Measurements from ENCODE around the gene UBALD1. TPM values are rescaled to one million over a fixed set of nuclear protein-coding genes. Genes with fewer than 3 reads are reported as not detected.
"Not testable (repeated sequence)": the region's sequence is repeated elsewhere in the genome, so short reads cannot be mapped to it uniquely, and the experiment has no call there.

The UBALD1 gene
- total and polyA plus RNA-seq, 9 of the 15 experiments (the other 6 are each of a cell fraction or from before 2014, with no cell fraction given), result 1.3 to 38.0 (median 6.2) TPM; not detected in 2

DNA sequence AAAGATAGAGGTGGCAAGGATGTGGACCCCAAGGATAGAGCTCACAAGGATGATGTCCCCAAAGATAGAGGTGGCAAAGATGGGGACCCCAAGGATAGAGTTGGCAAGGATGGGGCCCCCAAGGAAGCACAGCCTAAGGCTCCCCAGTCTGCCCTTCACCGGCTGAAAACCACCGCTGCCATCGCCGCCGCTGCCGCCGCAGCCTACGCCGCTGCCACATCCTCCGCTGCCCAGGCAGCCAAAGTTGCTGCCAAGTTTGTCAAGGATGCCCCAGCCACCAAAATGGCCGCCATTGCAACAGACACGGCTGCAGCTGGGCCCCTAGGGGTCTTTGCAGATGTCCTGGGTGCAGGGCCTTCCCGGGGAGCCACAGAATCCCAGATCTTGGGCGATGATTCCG is 38.7 kb downstream of the UBALD1 start (continued):
- TF ChIP-seq, protein P1, sequence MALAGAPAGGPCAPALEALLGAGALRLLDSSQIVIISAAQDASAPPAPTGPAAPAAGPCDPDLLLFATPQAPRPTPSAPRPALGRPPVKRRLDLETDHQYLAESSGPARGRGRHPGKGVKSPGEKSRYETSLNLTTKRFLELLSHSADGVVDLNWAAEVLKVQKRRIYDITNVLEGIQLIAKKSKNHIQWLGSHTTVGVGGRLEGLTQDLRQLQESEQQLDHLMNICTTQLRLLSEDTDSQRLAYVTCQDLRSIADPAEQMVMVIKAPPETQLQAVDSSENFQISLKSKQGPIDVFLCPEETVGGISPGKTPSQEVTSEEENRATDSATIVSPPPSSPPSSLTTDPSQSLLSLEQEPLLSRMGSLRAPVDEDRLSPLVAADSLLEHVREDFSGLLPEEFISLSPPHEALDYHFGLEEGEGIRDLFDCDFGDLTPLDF (CRISPR knock-in tag; IDR thresholded peaks at IDR 0.05), result no peak
- TF ChIP-seq KHSRP (IDR thresholded peaks at IDR 0.05) (no peak), ZNF707 (CRISPR knock-in tag; conservative IDR thresholded peaks at IDR 0.05) (no peak)
- TF ChIP-seq, protein P2, sequence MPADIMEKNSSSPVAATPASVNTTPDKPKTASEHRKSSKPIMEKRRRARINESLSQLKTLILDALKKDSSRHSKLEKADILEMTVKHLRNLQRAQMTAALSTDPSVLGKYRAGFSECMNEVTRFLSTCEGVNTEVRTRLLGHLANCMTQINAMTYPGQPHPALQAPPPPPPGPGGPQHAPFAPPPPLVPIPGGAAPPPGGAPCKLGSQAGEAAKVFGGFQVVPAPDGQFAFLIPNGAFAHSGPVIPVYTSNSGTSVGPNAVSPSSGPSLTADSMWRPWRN (IDR thresholded peaks at IDR 0.05; ENCODE audit: low read depth), result no peak

DNA sequence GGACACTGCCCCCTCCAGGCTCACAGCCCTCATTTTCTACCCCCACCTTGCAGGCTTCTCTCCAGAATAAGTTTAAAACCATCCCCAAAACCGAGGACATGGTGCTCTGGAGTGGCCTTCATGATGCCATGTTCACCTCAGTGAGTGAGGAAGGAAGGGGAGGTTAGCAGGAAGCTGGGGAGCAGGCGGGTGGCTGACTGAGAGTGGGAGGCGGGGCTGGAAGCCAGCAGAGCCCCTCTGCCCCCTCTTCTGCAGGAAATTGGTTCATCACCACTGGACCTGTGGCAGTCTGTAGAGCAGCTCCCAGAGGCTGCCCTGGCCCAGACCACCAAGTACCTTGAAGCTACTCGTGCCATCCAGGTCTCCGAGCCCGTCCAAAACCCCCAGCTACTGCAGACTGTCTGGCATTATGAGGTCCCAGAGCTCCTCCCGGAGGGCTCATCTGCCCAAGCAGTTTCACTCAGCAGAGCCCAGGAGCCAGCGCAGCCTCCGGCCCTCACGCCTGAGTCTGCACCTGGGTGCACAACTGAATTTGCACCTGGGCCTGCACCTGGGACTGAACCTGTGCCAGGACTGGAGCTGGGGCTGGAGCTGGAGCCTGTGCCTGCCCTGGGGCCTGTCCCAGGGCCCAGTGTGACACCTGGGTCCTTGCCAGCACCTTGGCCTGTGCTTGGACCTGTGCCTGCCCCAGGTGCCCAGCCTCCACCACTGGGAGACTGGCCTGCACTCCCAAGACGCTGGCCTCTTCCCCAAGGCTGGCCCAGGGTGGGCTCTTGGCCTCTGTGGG is 39.6 kb downstream of the UBALD1 start:
- ATAC-seq, result peak; percentile 49
- ChIA-PET POLR2A (interaction anchor here (0.7 to 0.9 kb wide), 2 partner anchors 10 to 63 kb away, joined by 3 read pairs; no protein-coding TSS in a partner anchor), CTCF (ENCODE audit: low intra/inter-chr PET ratio) (no interaction called here)
- no peak for FAIRE-seq
- TF ChIP-seq, protein P3, sequence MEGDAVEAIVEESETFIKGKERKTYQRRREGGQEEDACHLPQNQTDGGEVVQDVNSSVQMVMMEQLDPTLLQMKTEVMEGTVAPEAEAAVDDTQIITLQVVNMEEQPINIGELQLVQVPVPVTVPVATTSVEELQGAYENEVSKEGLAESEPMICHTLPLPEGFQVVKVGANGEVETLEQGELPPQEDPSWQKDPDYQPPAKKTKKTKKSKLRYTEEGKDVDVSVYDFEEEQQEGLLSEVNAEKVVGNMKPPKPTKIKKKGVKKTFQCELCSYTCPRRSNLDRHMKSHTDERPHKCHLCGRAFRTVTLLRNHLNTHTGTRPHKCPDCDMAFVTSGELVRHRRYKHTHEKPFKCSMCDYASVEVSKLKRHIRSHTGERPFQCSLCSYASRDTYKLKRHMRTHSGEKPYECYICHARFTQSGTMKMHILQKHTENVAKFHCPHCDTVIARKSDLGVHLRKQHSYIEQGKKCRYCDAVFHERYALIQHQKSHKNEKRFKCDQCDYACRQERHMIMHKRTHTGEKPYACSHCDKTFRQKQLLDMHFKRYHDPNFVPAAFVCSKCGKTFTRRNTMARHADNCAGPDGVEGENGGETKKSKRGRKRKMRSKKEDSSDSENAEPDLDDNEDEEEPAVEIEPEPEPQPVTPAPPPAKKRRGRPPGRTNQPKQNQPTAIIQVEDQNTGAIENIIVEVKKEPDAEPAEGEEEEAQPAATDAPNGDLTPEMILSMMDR (IDR thresholded peaks at IDR 0.05 in 2 of 3, conservative IDR thresholded peaks at IDR 0.05 in 1 of 3; ENCODE audit: insufficient read depth in 2 of 3, low read depth in 1 of 3, low read length in 3 of 3), result peak in 2 of 3 experiments; percentile 2 to 23; a peak in 1 of 6 replicates
- TF ChIP-seq ZNF695 (CRISPR knock-in tag; IDR thresholded peaks at IDR 0.05), result no peak
- intact Hi-C loops (cut with micrococcal nuclease) (no loop called here), in situ Hi-C loops (cut with MboI) (no loop called here)
- no peak overlapping the region for H3K27ac ChIP-seq (ENCODE audit: extremely low read depth, low read depth, low read length)
- WGBS (ENCODE audit: insufficient coverage, low coverage, missing lambda C conversion rate), result 5% methylated on average over 8 of the region's 11 CpGs
- H3K4me2 ChIP-seq (ENCODE audit: insufficient read depth, low read length), result no peak overlapping the region
- no peak overlapping the region for H3K9ac ChIP-seq (ENCODE audit: insufficient read depth in 1 of 2, low read depth in 2 of 2, low read length in 2 of 2)
- peaks cover 0 to 3% of the 10 kb centered on the region in 2 experiments; a peak in 1 of 5 replicates for H3K4me1 ChIP-seq (replicated peaks in 1 of 2; ENCODE audit: control insufficient read depth in 2 of 2, insufficient read depth in 2 of 2, low read length in 2 of 2)
- H2AFZ ChIP-seq (ENCODE audit: low read depth, low read length), result no peak overlapping the region
- no peak overlapping the region for H3K4me3 ChIP-seq
- no peaks in the 10 kb centered on the region for H3K79me2 ChIP-seq (ENCODE audit: control insufficient read depth, insufficient read depth, low read length)
- H3K27me3 ChIP-seq (ENCODE audit: control insufficient read depth in 2 of 2, insufficient read depth in 2 of 2, low read length in 2 of 2), result peaks cover 19 to 61% of the 10 kb centered on the region in 2 experiments; a peak in 4 of 5 replicates
- no peaks in the 10 kb centered on the region for H4K20me1 ChIP-seq (replicated peaks; ENCODE audit: control insufficient read depth, insufficient read depth, low read length)
- H3K9me1 ChIP-seq (ENCODE audit: control insufficient read depth, insufficient read depth, low read length), result no peaks in the 10 kb centered on the region
- DNase-seq (ENCODE audit: extremely low read depth in 1 of 4, low spot score in 3 of 4), result peak in 2 of 4 experiments; percentile 20 to 31
- H3K36me3 ChIP-seq (ENCODE audit: control insufficient read depth, insufficient read depth, low read length), result no peaks in the 10 kb centered on the region
- H3K9me3 ChIP-seq (replicated peaks; ENCODE audit: control insufficient read depth, insufficient read depth, low read depth, low read length), result no peaks in the 10 kb centered on the region
- no TSS peak for BruUV-seq (replicated peaks)

DNA sequence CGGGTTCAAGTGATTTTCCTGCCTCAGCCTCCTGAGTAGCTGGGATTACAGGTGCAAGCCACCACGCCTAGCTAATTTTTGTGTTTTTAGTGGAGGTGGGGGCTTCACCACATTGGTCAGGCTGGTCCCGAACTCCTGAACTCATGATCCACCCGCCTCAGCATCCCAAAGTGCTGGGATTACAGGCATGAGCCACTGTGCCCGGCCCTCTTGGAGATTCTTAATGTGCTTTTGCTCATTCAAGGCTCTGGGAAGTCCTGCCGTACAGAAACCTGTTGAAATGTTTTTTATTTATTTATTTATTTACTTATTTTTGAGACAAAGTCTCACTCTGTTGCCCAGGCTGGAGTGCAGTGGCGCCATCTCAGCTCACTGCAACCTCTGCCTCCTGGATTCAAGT is 40.8 kb downstream of the UBALD1 start:
- H3K4me1 ChIP-seq (replicated peaks in 1 of 2; ENCODE audit: control insufficient read depth in 2 of 2, insufficient read depth in 2 of 2, low read length in 2 of 2); FAIRE-seq; H3K9ac ChIP-seq (ENCODE audit: insufficient read depth in 1 of 2, low read depth in 2 of 2, low read length in 2 of 2); H4K20me1 ChIP-seq (replicated peaks; ENCODE audit: control insufficient read depth, insufficient read depth, low read length); H3K4me2 ChIP-seq (ENCODE audit: insufficient read depth, low read length); ATAC-seq; H3K79me2 ChIP-seq (ENCODE audit: control insufficient read depth, insufficient read depth, low read length); BruUV-seq (replicated peaks); H3K4me3 ChIP-seq; H3K27ac ChIP-seq (ENCODE audit: extremely low read depth, low read depth, low read length); H2AFZ ChIP-seq (ENCODE audit: low read depth, low read length); CTCF ChIA-PET (ENCODE audit: low intra/inter-chr PET ratio); in situ Hi-C loops (cut with MboI); H3K9me1 ChIP-seq (ENCODE audit: control insufficient read depth, insufficient read depth, low read length); DNase-seq (ENCODE audit: extremely low read depth in 1 of 4, low spot score in 3 of 4); intact Hi-C loops (cut with micrococcal nuclease); H3K9me3 ChIP-seq (replicated peaks; ENCODE audit: control insufficient read depth, insufficient read depth, low read depth, low read length); H3K36me3 ChIP-seq (ENCODE audit: control insufficient read depth, insufficient read depth, low read length): not testable (repeated sequence)
- POLR2A ChIA-PET, result interaction anchor here (0.6 to 1.4 kb wide), 3 partner anchors 8 to 71 kb away, joined by 3 to 4 read pairs (median 3); no protein-coding TSS in a partner anchor
- peaks cover 17 to 54% of the 10 kb centered on the region in 2 experiments for H3K27me3 ChIP-seq (ENCODE audit: control insufficient read depth in 2 of 2, insufficient read depth in 2 of 2, low read length in 2 of 2)
- WGBS (ENCODE audit: insufficient coverage, low coverage, missing lambda C conversion rate), result 14% methylated on average over 6 of the region's 7 CpGs
